ENCODE measurements around the gene KCTD2. TPM values are rescaled to one million over a fixed set of nuclear protein-coding genes. Genes with fewer than 3 reads are reported as not detected.

Gene KCTD2
- total and polyA plus RNA-seq, 2 of the 13 experiments (the other 11 are each of a cell fraction or from before 2014, with no cell fraction given): 28.3 to 32.6 TPM

GRCh38 chr17:75047398-75048098, 523 bp downstream of the KCTD2 start (continued):
- TF ChIP-seq ARID2 (CRISPR knock-in tag; IDR thresholded peaks at IDR 0.05; ENCODE audit: borderline replicate concordance) (no peak), ZGPAT (CRISPR knock-in tag; IDR thresholded peaks at IDR 0.05) (no peak), ZNF253 (CRISPR knock-in tag; IDR thresholded peaks at IDR 0.05; ENCODE audit: borderline replicate concordance) (no peak), KDM1A (CRISPR knock-in tag; IDR thresholded peaks at IDR 0.05) (no peak), ZBTB44 (CRISPR knock-in tag; IDR thresholded peaks at IDR 0.05) (no peak), PAX8 (CRISPR knock-in tag; IDR thresholded peaks at IDR 0.05; ENCODE audit: borderline replicate concordance) (no peak), ZNF790 (CRISPR knock-in tag; IDR thresholded peaks at IDR 0.05; ENCODE audit: borderline replicate concordance) (no peak), TRAFD1 (CRISPR knock-in tag; IDR thresholded peaks at IDR 0.05; ENCODE audit: borderline replicate concordance) (no peak), ZNF704 (CRISPR knock-in tag; IDR thresholded peaks at IDR 0.05; ENCODE audit: borderline replicate concordance) (no peak), ZNF143 (CRISPR knock-in tag; IDR thresholded peaks at IDR 0.05) (no peak), ZNF10 (CRISPR knock-in tag; IDR thresholded peaks at IDR 0.05; ENCODE audit: borderline replicate concordance, low read depth) (no peak), ZNF781 (CRISPR knock-in tag; IDR thresholded peaks at IDR 0.05; ENCODE audit: borderline replicate concordance, not compliant biosample characterization) (no peak), NFAT5 (CRISPR knock-in tag; IDR thresholded peaks at IDR 0.05) (no peak), ARNT2 (CRISPR knock-in tag; IDR thresholded peaks at IDR 0.05; ENCODE audit: low read depth) (no peak)

Data from HepG2 (cell line).